GM23338 (cell line): ENCODE measurements around the gene CABLES2. TPM values are rescaled to one million over a fixed set of nuclear protein-coding genes. Genes with fewer than 3 reads are reported as not detected.

ENCODE experiments used
- ATAC-seq: fragments of 200-7000 bp; cut with Tn5 transposase; 3 replicates; pipeline ENCODE4 v1.9.1; 2020
- DNase-seq: peaks from one replicate; pipeline ENCODE4 v3.0.0-alpha.2; 2015; ENCODE audit warnings: low spot score
- H2AFZ ChIP-seq: fragments of 200-600 bp; sonication (generic); 2 replicates; pipeline ENCODE4 v1.8.0; 2016; ENCODE audit warnings: antibody characterized with exemption, mild to moderate bottlenecking, moderate library complexity
- H3F3A ChIP-seq: fragments of 200-600 bp; sonication (generic); replicated peaks from 2 replicates; pipeline ENCODE4 v1.8.0; 2017; ENCODE audit warnings: antibody characterized with exemption, mixed run types, low read depth
- H3K27ac ChIP-seq: fragments of 200-600 bp; sonication (generic); 2 replicates; pipeline ENCODE4 v1.6.1; 2016; ENCODE audit warnings: low read depth
- H3K27me3 ChIP-seq: fragments of 200-600 bp; sonication (generic); 2 replicates; pipeline ENCODE4 v1.8.0; 2016; ENCODE audit warnings: mild to moderate bottlenecking, mixed run types, moderate library complexity; ENCODE audit not compliant: insufficient read depth
- H3K36me3 ChIP-seq: fragments of 200-600 bp; sonication (generic); 2 replicates; pipeline ENCODE4 v1.8.0; 2016; ENCODE audit warnings: mild to moderate bottlenecking; ENCODE audit not compliant: insufficient read depth
- H3K4me1 ChIP-seq: fragments of 200-600 bp; sonication (generic); 2 replicates; pipeline ENCODE4 v1.8.0; 2016; ENCODE audit warnings: mild to moderate bottlenecking, moderate library complexity; ENCODE audit not compliant: insufficient read depth
- H3K4me2 ChIP-seq: fragments of 200-600 bp; sonication (generic); 2 replicates; pipeline ENCODE4 v1.7.1; 2017; ENCODE audit warnings: mixed run types
- H3K4me3 ChIP-seq: fragments of 200-600 bp; sonication (generic); 2 replicates; pipeline ENCODE4 v1.6.1; 2016; ENCODE audit warnings: mixed run types
- H3K79me2 ChIP-seq: fragments of 200-600 bp; sonication (generic); replicated peaks from 2 replicates; pipeline ENCODE4 v1.8.0; 2017; ENCODE audit warnings: mild to moderate bottlenecking; ENCODE audit not compliant: insufficient read depth
- H3K9me2 ChIP-seq: fragments of 200-600 bp; sonication (generic); 2 replicates; pipeline ENCODE4 v1.8.0; 2017; ENCODE audit not compliant: insufficient read depth
- H4K20me1 ChIP-seq: fragments of 200-600 bp; sonication (generic); replicated peaks from 2 replicates; pipeline ENCODE4 v1.8.0; 2017; ENCODE audit warnings: mild to moderate bottlenecking; ENCODE audit not compliant: insufficient read depth
- H3K27ac Mint-ChIP-seq: 2 replicates; pipeline ENCODE4 v1.8.0; 2020; ENCODE audit warnings: inconsistent platforms, mild to moderate bottlenecking, moderate library complexity, mixed read lengths
- H3K27me3 Mint-ChIP-seq: 3 replicates; pipeline ENCODE4 v1.8.0; 2022; ENCODE audit warnings: low read depth, mild to moderate bottlenecking, moderate library complexity, mixed read lengths, inconsistent platforms; ENCODE audit not compliant: insufficient read depth, poor library complexity
- H3K36me3 Mint-ChIP-seq: 3 replicates; pipeline ENCODE4 v1.8.0; 2021; ENCODE audit warnings: low read depth, mild to moderate bottlenecking, inconsistent platforms, moderate library complexity, mixed read lengths
- H3K4me1 Mint-ChIP-seq: 3 replicates; pipeline ENCODE4 v1.8.0; 2020; ENCODE audit warnings: mild to moderate bottlenecking, inconsistent platforms, mixed read lengths
- H3K4me3 Mint-ChIP-seq: 3 replicates; pipeline ENCODE4 v1.8.0; 2021; ENCODE audit warnings: moderate library complexity, mild to moderate bottlenecking, inconsistent platforms, mixed read lengths
- H3K9me3 Mint-ChIP-seq: 3 replicates; pipeline ENCODE4 v1.8.0; 2020; ENCODE audit warnings: moderate library complexity, mild to moderate bottlenecking, inconsistent platforms, mixed read lengths
- CREB1 ChIP-seq: fragments of 250-450 bp; sonication (Bioruptor Pico); IDR thresholded peaks from 2 replicates; pipeline ENCODE4 v1.5.0; 2020; ENCODE audit warnings: low read depth, mild to moderate bottlenecking, moderate library complexity
- EZH2 ChIP-seq: fragments of 200-600 bp; sonication (generic); IDR thresholded peaks from one replicate; pipeline ENCODE4 v1.8.0; 2017; ENCODE audit warnings: antibody characterized with exemption, mild to moderate bottlenecking, low read depth; ENCODE audit not compliant: unreplicated experiment
- EZH2phosphoT487 ChIP-seq: fragments of 200-600 bp; sonication (generic); IDR thresholded peaks from one replicate; pipeline ENCODE4 v1.8.1; 2018; ENCODE audit warnings: antibody characterized with exemption; ENCODE audit not compliant: unreplicated experiment
- JUNB ChIP-seq: IDR thresholded peaks from one replicate; pipeline ENCODE4 v1.6.1; 2016; ENCODE audit warnings: antibody characterized with exemption; ENCODE audit not compliant: unreplicated experiment
- NANOG ChIP-seq: IDR thresholded peaks from 2 replicates; pipeline ENCODE4 v1.6.1; 2016; ENCODE audit warnings: antibody characterized with exemption, borderline replicate concordance
- POLR2AphosphoS5 ChIP-seq: IDR thresholded peaks from 2 replicates; pipeline ENCODE4 v1.6.1; 2016; ENCODE audit warnings: antibody characterized with exemption, low read depth
- STAT1 ChIP-seq: IDR thresholded peaks from one replicate; pipeline ENCODE4 v1.6.1; 2016; ENCODE audit warnings: antibody characterized with exemption; ENCODE audit not compliant: unreplicated experiment
- ZNF114 ChIP-seq: fragments of 250-450 bp; sonication (Bioruptor Pico); IDR thresholded peaks from 2 replicates; pipeline ENCODE4 v1.5.0; 2020; ENCODE audit warnings: mild to moderate bottlenecking, moderate library complexity
- ZNF331 ChIP-seq: fragments of 250-450 bp; sonication (Bioruptor Pico); IDR thresholded peaks from 2 replicates; pipeline ENCODE4 v1.5.0; 2020; ENCODE audit warnings: low read depth, mild to moderate bottlenecking, moderate library complexity
- polyA plus RNA-seq: library from polyadenylated mRNA; unstranded; fragments of >200 nt; fragmentation: Nextera tagmentation; extraction: Ambion mirVana; gene quantifications from 2 replicates; pipeline ENCODE4 v1.2.1, GENCODE V29; 2016
- total RNA-seq: library from RNA; depleted of rRNA; stranded (reverse); fragments of >200 nt; shearing (Covaris generic); gene quantifications from 2 replicates; pipeline ENCODE4 v1.2.3, GENCODE V29; 2014
- TF ChIP-seq, protein P1 (sequence below): fragments of 250-450 bp; sonication (Bioruptor Pico); IDR thresholded peaks from 2 replicates; pipeline ENCODE4 v1.5.0; 2020; ENCODE audit warnings: mild to moderate bottlenecking, moderate library complexity
- TF ChIP-seq, protein P2 (sequence below), 2 experiments: fragments of 200-600 bp in 1 of 2; sonication (generic) in 1 of 2; conservative IDR thresholded peaks; 2 replicates each; pipeline versions ENCODE4 v1.5.1 to v1.6.1; 2016 to 2017; ENCODE audit warnings: antibody characterized with exemption in 2 of 2, low read depth in 2 of 2, mild to moderate bottlenecking in 2 of 2, moderate library complexity in 1 of 2
- TF ChIP-seq, protein P3 (sequence below): IDR thresholded peaks from one replicate; pipeline ENCODE4 v1.6.1; 2018; ENCODE audit warnings: antibody characterized with exemption; ENCODE audit not compliant: unreplicated experiment

The CABLES2 gene
- total and polyA plus RNA-seq, 2 experiments from 2014 or later: 4.3 to 12.7 TPM

DNA sequence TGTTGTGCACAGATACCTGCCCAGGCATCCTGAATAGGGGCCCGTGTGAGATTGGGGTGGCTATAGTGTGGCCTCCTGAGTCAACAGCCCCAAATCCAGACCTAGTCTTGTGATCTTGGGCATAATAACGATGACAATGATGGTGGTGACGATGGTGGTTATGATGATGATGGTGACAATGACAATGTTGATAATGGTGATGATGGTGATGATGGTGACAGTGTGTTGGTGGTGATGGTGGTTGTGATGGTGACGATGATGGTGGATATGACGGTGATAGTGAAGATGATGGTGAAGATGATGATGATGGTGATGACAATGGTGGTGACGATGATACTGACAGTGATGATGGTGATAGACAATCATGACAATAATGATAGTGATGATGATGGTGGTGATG, 25.2 kb downstream of the CABLES2 start (continued):
- TF ChIP-seq POLR2AphosphoS5: no peak
- TF ChIP-seq, protein P1, sequence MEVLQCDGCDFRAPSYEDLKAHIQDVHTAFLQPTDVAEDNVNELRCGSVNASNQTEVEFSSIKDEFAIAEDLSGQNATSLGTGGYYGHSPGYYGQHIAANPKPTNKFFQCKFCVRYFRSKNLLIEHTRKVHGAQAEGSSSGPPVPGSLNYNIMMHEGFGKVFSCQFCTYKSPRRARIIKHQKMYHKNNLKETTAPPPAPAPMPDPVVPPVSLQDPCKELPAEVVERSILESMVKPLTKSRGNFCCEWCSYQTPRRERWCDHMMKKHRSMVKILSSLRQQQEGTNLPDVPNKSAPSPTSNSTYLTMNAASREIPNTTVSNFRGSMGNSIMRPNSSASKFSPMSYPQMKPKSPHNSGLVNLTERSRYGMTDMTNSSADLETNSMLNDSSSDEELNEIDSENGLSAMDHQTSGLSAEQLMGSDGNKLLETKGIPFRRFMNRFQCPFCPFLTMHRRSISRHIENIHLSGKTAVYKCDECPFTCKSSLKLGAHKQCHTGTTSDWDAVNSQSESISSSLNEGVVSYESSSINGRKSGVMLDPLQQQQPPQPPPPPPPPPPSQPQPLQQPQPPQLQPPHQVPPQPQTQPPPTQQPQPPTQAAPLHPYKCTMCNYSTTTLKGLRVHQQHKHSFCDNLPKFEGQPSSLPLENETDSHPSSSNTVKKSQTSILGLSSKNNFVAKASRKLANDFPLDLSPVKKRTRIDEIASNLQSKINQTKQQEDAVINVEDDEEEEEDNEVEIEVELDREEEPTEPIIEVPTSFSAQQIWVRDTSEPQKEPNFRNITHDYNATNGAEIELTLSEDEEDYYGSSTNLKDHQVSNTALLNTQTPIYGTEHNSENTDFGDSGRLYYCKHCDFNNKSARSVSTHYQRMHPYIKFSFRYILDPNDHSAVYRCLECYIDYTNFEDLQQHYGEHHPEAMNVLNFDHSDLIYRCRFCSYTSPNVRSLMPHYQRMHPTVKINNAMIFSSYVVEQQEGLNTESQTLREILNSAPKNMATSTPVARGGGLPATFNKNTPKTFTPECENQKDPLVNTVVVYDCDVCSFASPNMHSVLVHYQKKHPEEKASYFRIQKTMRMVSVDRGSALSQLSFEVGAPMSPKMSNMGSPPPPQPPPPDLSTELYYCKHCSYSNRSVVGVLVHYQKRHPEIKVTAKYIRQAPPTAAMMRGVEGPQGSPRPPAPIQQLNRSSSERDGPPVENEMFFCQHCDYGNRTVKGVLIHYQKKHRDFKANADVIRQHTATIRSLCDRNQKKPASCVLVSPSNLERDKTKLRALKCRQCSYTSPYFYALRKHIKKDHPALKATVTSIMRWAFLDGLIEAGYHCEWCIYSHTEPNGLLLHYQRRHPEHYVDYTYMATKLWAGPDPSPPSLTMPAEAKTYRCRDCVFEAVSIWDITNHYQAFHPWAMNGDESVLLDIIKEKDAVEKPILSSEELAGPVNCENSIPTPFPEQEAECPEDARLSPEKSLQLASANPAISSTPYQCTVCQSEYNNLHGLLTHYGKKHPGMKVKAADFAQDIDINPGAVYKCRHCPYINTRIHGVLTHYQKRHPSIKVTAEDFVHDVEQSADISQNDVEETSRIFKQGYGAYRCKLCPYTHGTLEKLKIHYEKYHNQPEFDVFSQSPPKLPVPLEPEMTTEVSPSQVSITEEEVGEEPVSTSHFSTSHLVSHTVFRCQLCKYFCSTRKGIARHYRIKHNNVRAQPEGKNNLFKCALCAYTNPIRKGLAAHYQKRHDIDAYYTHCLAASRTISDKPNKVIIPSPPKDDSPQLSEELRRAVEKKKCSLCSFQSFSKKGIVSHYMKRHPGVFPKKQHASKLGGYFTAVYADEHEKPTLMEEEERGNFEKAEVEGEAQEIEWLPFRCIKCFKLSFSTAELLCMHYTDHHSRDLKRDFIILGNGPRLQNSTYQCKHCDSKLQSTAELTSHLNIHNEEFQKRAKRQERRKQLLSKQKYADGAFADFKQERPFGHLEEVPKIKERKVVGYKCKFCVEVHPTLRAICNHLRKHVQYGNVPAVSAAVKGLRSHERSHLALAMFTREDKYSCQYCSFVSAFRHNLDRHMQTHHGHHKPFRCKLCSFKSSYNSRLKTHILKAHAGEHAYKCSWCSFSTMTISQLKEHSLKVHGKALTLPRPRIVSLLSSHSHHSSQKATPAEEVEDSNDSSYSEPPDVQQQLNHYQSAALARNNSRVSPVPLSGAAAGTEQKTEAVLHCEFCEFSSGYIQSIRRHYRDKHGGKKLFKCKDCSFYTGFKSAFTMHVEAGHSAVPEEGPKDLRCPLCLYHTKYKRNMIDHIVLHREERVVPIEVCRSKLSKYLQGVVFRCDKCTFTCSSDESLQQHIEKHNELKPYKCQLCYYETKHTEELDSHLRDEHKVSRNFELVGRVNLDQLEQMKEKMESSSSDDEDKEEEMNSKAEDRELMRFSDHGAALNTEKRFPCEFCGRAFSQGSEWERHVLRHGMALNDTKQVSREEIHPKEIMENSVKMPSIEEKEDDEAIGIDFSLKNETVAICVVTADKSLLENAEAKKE (CRISPR knock-in tag): no peak
- no peak for TF ChIP-seq ZNF114
- TF ChIP-seq CREB1 (CRISPR knock-in tag): no peak
- TF ChIP-seq JUNB: no peak
- TF ChIP-seq EZH2: no peak

DNA sequence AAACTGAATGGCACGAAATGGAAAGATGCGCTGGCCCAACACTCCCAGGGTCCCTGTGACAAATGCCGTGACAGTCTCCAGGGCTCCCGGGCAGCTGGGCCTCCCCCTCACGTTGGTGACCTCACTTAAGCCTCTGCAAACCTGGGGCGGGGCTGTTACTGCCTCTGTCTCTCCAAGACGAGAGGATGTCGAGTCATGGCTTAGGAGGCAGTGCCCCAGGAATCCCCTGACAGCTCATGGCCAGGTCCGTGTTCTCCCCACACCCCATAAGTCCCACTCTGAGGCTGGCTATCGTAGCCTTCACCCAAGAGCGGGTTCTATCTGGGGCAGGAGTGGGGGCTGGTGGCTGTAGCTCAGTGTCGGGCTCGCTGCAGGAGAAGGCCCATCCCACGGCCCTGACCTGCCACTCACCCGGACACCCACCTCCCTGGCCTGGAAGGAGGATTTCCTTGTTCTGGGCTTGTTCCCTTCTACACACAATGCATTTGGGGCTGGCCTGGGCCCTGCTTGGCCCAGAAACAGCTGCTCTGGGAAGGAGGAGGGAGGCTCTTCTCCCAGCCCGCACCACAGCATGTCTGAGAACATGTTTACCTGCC, 25.8 kb downstream of the CABLES2 start:
- H2AFZ ChIP-seq: no peak overlapping the region
- H3K27me3 Mint-ChIP-seq: peaks cover 26% of the 10 kb centered on the region
- H3K27ac ChIP-seq: peak overlapping the region; percentile 26; the same call in 1 of the 2 replicates
- H4K20me1 ChIP-seq: peaks cover 4% of the 10 kb centered on the region; the same call in 1 of the 2 replicates
- H3K36me3 Mint-ChIP-seq: peaks cover 31% of the 10 kb centered on the region
- H3K4me1 ChIP-seq: peaks cover 14% of the 10 kb centered on the region
- no peaks in the 10 kb centered on the region; the same call in 1 of the 2 replicates for H3K9me2 ChIP-seq
- no peaks in the 10 kb centered on the region for H3K36me3 ChIP-seq
- H3K4me3 Mint-ChIP-seq: no peak overlapping the region
- H3K27ac Mint-ChIP-seq: no peak overlapping the region
- no peak overlapping the region for H3K4me2 ChIP-seq
- ATAC-seq: no peak
- H3F3A ChIP-seq: peaks cover 33% of the 10 kb centered on the region; the same call in 1 of the 2 replicates
- H3K4me3 ChIP-seq: no peak overlapping the region
- H3K79me2 ChIP-seq: peaks cover 26% of the 10 kb centered on the region
- no peak for DNase-seq
- H3K9me3 Mint-ChIP-seq: peaks cover 5% of the 10 kb centered on the region
- H3K4me1 Mint-ChIP-seq: peaks cover 31% of the 10 kb centered on the region
- no peaks in the 10 kb centered on the region for H3K27me3 ChIP-seq
- TF ChIP-seq EZH2: no peak
- TF ChIP-seq ZNF331 (CRISPR knock-in tag): no peak
- TF ChIP-seq JUNB: no peak
- no peak for TF ChIP-seq ZNF114
- TF ChIP-seq, protein P2, sequence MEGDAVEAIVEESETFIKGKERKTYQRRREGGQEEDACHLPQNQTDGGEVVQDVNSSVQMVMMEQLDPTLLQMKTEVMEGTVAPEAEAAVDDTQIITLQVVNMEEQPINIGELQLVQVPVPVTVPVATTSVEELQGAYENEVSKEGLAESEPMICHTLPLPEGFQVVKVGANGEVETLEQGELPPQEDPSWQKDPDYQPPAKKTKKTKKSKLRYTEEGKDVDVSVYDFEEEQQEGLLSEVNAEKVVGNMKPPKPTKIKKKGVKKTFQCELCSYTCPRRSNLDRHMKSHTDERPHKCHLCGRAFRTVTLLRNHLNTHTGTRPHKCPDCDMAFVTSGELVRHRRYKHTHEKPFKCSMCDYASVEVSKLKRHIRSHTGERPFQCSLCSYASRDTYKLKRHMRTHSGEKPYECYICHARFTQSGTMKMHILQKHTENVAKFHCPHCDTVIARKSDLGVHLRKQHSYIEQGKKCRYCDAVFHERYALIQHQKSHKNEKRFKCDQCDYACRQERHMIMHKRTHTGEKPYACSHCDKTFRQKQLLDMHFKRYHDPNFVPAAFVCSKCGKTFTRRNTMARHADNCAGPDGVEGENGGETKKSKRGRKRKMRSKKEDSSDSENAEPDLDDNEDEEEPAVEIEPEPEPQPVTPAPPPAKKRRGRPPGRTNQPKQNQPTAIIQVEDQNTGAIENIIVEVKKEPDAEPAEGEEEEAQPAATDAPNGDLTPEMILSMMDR (conservative IDR thresholded peaks at IDR 0.05; ENCODE audit: low read depth in 2 of 2): no peak
- TF ChIP-seq, protein P3, sequence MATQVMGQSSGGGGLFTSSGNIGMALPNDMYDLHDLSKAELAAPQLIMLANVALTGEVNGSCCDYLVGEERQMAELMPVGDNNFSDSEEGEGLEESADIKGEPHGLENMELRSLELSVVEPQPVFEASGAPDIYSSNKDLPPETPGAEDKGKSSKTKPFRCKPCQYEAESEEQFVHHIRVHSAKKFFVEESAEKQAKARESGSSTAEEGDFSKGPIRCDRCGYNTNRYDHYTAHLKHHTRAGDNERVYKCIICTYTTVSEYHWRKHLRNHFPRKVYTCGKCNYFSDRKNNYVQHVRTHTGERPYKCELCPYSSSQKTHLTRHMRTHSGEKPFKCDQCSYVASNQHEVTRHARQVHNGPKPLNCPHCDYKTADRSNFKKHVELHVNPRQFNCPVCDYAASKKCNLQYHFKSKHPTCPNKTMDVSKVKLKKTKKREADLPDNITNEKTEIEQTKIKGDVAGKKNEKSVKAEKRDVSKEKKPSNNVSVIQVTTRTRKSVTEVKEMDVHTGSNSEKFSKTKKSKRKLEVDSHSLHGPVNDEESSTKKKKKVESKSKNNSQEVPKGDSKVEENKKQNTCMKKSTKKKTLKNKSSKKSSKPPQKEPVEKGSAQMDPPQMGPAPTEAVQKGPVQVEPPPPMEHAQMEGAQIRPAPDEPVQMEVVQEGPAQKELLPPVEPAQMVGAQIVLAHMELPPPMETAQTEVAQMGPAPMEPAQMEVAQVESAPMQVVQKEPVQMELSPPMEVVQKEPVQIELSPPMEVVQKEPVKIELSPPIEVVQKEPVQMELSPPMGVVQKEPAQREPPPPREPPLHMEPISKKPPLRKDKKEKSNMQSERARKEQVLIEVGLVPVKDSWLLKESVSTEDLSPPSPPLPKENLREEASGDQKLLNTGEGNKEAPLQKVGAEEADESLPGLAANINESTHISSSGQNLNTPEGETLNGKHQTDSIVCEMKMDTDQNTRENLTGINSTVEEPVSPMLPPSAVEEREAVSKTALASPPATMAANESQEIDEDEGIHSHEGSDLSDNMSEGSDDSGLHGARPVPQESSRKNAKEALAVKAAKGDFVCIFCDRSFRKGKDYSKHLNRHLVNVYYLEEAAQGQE: no peak
- no peak for TF ChIP-seq CREB1 (CRISPR knock-in tag)
- no peak for TF ChIP-seq EZH2phosphoT487
- TF ChIP-seq NANOG: no peak
- TF ChIP-seq STAT1: no peak
